ENCODE measurements around the gene DNAAF5. TPM values are rescaled to one million over a fixed set of nuclear protein-coding genes. Genes with fewer than 3 reads are reported as not detected.

Gene DNAAF5
- total RNA-seq, 1 donor from 2014 or later = 18.1 TPM

DNA sequence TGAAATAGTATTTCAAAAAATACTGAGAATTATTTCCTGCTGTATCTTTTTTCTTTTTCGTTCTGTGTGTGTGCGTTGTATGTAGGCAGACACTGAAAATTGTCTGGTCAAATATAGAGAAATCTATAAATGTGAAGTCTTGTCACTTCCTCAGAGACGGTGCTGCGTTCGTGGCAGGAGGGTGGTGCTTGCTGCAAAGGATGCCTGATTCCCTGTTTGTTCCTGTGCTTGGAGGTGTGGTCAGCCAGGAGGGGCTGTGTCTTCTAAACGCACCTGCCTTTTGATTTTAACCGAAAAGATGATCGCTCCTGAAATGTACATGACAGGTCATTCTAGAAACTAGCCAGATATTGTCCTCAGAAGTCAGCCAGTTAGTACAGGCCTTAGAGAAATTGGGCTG, 33.1 kb downstream of the DNAAF5 start:
- Histone ChIP-seq H3K36me3 (peaks cover 79% of the 10 kb centered on the region), H3K9me3 (replicated peaks) (no peaks in the 10 kb centered on the region), H3K27ac (replicated peaks) (no peak overlapping the region), H3K4me1 (no peaks in the 10 kb centered on the region), H3K27me3 (ENCODE audit: low read depth) (no peaks in the 10 kb centered on the region), H3K4me3 (no peak overlapping the region)
- intact Hi-C loops (cut with micrococcal nuclease) = no loop called here
- no peak for DNase-seq
- TF ChIP-seq, protein P1, sequence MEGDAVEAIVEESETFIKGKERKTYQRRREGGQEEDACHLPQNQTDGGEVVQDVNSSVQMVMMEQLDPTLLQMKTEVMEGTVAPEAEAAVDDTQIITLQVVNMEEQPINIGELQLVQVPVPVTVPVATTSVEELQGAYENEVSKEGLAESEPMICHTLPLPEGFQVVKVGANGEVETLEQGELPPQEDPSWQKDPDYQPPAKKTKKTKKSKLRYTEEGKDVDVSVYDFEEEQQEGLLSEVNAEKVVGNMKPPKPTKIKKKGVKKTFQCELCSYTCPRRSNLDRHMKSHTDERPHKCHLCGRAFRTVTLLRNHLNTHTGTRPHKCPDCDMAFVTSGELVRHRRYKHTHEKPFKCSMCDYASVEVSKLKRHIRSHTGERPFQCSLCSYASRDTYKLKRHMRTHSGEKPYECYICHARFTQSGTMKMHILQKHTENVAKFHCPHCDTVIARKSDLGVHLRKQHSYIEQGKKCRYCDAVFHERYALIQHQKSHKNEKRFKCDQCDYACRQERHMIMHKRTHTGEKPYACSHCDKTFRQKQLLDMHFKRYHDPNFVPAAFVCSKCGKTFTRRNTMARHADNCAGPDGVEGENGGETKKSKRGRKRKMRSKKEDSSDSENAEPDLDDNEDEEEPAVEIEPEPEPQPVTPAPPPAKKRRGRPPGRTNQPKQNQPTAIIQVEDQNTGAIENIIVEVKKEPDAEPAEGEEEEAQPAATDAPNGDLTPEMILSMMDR (IDR thresholded peaks at IDR 0.05; ENCODE audit: borderline replicate concordance) = no peak

DNA sequence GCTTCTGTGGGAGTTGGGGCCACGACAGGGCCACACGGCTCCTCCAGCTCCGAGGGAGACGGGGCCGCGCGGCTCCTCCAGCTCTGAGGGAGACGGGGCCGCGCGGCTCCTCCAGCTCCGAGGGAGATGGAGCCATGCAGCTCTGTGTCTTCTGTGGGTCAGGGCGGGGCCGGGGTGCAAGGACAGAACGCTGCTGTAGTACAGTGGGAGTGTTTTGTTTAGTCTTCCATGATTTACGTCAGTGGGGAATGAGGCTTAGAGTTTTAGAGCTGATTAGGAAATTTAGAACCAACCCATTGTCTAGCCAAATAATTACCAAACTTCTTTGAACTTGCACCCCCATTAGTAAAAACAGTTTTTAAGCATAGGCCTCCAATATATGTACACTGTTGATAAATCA, 33.5 kb downstream of the DNAAF5 start:
- DNase-seq = no peak
- Histone ChIP-seq H3K4me3 (no peak overlapping the region), H3K27ac (replicated peaks) (no peak overlapping the region), H3K4me1 (no peaks in the 10 kb centered on the region), H3K9me3 (replicated peaks) (no peaks in the 10 kb centered on the region), H3K27me3 (ENCODE audit: low read depth) (no peaks in the 10 kb centered on the region), H3K36me3 (peaks cover 79% of the 10 kb centered on the region)
- intact Hi-C loops (cut with micrococcal nuclease) = no loop called here
- TF ChIP-seq, protein P1 (IDR thresholded peaks at IDR 0.05; ENCODE audit: borderline replicate concordance) = no peak

DNA sequence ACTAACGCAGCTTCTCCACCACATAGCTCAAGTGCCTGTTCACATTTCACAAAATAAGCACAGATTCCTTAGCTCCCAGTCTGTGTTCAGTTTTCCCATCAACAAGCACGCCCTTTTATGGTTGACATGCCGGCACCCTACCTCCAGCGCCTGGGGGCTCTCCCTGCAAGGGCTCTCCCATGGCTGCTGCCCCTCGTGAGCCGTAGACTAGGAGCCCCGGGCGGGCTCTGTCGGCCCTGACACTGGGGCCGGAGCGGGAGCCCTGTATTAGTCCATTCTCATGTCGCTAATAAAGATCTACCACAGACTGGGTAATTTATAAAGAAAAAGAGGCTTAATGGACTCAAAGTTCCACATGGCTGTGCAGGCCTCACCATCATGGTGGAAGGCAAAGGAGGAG, 34.6 kb downstream of the DNAAF5 start:
- no peaks in the 10 kb centered on the region for H3K27me3 ChIP-seq (ENCODE audit: low read depth)
- TF ChIP-seq, protein P1 (IDR thresholded peaks at IDR 0.05; ENCODE audit: borderline replicate concordance) = no peak
- no peak overlapping the region for H3K4me3 ChIP-seq
- H3K36me3 ChIP-seq = peaks cover 83% of the 10 kb centered on the region
- intact Hi-C loops (cut with micrococcal nuclease) = no loop called here
- no peak for DNase-seq
- H3K4me1 ChIP-seq = no peaks in the 10 kb centered on the region
- no peak overlapping the region for H3K27ac ChIP-seq (replicated peaks)
- H3K9me3 ChIP-seq (replicated peaks) = no peaks in the 10 kb centered on the region

DNA sequence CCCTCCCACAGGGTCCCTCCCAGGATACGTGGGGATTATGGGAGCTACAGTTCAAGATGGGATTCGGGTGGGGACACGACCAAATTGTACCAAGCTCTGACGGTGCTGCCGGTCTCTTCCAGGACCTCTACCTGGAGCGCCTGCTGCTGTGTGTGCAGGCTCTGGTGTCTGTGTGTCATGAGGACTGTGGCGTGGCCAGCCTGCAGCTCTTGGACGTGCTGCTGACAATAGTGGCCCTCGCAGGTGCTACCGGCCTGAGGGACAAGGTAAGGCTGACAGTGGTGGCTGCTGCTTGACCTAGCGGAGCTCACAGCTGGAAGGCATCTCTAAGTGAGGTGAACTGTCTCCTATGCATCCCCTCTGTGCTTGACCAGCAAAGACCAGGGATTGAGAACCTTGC, 35.1 kb downstream of the DNAAF5 start:
- Histone ChIP-seq H3K27ac (replicated peaks) (no peak overlapping the region), H3K9me3 (replicated peaks) (no peaks in the 10 kb centered on the region), H3K4me1 (no peaks in the 10 kb centered on the region), H3K36me3 (peaks cover 80% of the 10 kb centered on the region), H3K27me3 (ENCODE audit: low read depth) (no peaks in the 10 kb centered on the region), H3K4me3 (no peak overlapping the region)
- intact Hi-C loops (cut with micrococcal nuclease) = no loop called here
- TF ChIP-seq, protein P1 (IDR thresholded peaks at IDR 0.05; ENCODE audit: borderline replicate concordance) = no peak
- DNase-seq = no peak

DNA sequence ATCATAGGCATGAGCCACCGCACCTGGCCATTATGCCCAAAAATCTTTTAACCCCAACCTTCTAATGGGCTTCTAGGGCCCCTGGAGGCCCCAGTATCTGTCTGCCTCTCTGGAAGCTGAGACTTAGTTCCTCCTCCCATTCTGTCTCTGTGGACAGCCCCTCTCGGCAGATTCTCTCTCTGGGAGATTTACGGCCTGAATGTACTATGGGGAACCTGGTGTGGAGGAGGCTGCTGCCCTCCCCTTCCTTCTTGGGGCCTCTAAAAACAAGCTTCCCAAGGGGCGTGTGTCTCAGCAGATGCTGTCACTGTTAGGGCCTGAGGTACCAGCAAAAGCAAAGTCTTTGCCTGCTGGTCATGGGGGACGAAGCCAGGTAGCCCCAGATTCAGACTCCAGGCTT, 36.4 kb downstream of the DNAAF5 start:
- no peaks in the 10 kb centered on the region for H3K27me3 ChIP-seq (ENCODE audit: low read depth)
- no peak overlapping the region for H3K4me3 ChIP-seq
- H3K4me1 ChIP-seq = no peaks in the 10 kb centered on the region
- TF ChIP-seq, protein P1 (IDR thresholded peaks at IDR 0.05; ENCODE audit: borderline replicate concordance) = no peak
- H3K36me3 ChIP-seq = peaks cover 67% of the 10 kb centered on the region
- intact Hi-C loops (cut with micrococcal nuclease) = no loop called here
- H3K9me3 ChIP-seq (replicated peaks) = no peaks in the 10 kb centered on the region
- H3K27ac ChIP-seq (replicated peaks) = no peak overlapping the region
- no peak for DNase-seq

DNA sequence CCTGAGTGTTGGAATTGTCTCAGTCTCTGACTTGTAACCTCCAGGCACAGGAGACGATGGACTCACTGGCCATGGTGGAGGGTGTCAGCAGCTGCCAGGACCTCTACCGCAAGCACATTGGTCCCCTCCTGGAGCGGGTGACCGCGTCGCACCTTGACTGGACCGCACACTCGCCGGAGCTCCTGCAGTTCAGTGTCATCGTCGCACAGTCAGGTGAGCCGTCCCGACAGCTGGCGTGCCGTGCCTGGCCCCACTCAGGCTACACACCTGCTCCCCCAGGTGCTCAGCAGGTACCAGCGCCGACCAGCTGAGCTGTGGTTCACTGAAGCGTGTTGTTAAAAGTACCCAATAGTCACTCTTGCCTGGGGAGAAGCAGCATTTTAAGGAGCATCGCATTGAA, 37.3 kb downstream of the DNAAF5 start:
- Histone ChIP-seq H3K4me3 (no peak overlapping the region), H3K4me1 (peaks cover under 1% of the 10 kb centered on the region), H3K9me3 (replicated peaks) (no peaks in the 10 kb centered on the region), H3K27me3 (ENCODE audit: low read depth) (no peaks in the 10 kb centered on the region), H3K27ac (replicated peaks) (no peak overlapping the region), H3K36me3 (peaks cover 59% of the 10 kb centered on the region)
- TF ChIP-seq, protein P1 (IDR thresholded peaks at IDR 0.05; ENCODE audit: borderline replicate concordance) = no peak
- DNase-seq = no peak
- intact Hi-C loops (cut with micrococcal nuclease) = no loop called here
